Peyer's patch (tissue), 4 donors: ENCODE data around the gene STAP2. TPM values are rescaled to one million over a fixed set of nuclear protein-coding genes. Genes with fewer than 3 reads are reported as not detected.

Experiments
- DNase-seq, 3 donors: peaks; one replicate each; pipeline ENCODE4 v3.0.0-alpha.2; 2017 to 2019
- H3K27ac ChIP-seq, 4 donors: fragments of 200-600 bp; sonication (generic); one replicate each; pipeline ENCODE4 v1.5.1; 2016 to 2019
- H3K27me3 ChIP-seq, 2 donors: fragments of 200-600 bp; sonication (generic); one replicate each; pipeline ENCODE4 v1.5.1; 2019
- H3K36me3 ChIP-seq, 3 donors: fragments of 200-600 bp; sonication (generic); one replicate each; pipeline ENCODE4 v1.5.1; 2016 to 2019
- H3K4me1 ChIP-seq, 4 donors: fragments of 200-600 bp; sonication (generic); one replicate each; pipeline ENCODE4 v1.5.1; 2016 to 2019
- H3K4me3 ChIP-seq, 4 donors: fragments of 200-600 bp; sonication (generic); 1 replicate in 3 of 4; 2 replicates in 1 of 4; pipeline ENCODE4 v1.5.1; 2016 to 2019; ENCODE audit warnings: mild to moderate bottlenecking in 1 of 4
- H3K9me3 ChIP-seq, 4 donors: fragments of 200-600 bp; sonication (generic); one replicate each; pipeline ENCODE4 v1.5.1; 2016 to 2019; ENCODE audit warnings: mild to moderate bottlenecking in 1 of 4
- CTCF ChIP-seq, 6 experiments: fragments of 450-650 bp in 4 of 6; fragments of 200-600 bp in 2 of 6; sonication (generic) in 1 of 6; IDR thresholded peaks; one replicate each; pipeline ENCODE4 v1.5.1; 2017 to 2019; ENCODE audit warnings: antibody characterized with exemption in 6 of 6, mild to moderate bottlenecking in 3 of 6, moderate library complexity in 1 of 6
- POLR2A ChIP-seq, 2 donors: fragments of 450-650 bp; IDR thresholded peaks; one replicate each; pipeline ENCODE4 v1.5.1; 2017; ENCODE audit warnings: antibody characterized with exemption in 2 of 2, mild to moderate bottlenecking in 2 of 2, moderate library complexity in 2 of 2
- total RNA-seq, 4 donors: library from RNA; depleted of rRNA; stranded (reverse); fragments of >200 nt; gene quantifications; one replicate each; pipeline ENCODE4 v1.1.0, GENCODE V29; 2016

STAP2 gene
- total RNA-seq, 4 donors from 2014 or later: 90.8 to 227 (median 134) TPM

GRCh38 chr19:4379383-4380253 lies 41.0 kb upstream of the STAP2 start:
- Histone ChIP-seq H3K9me3 (no peaks in the 10 kb centered on the region), H3K27me3 (no peaks in the 10 kb centered on the region), H3K27ac (peak overlapping the region; percentile 67 to 79 (median 70)), H3K36me3 (peaks cover 0 to 11% (median 0%) of the 10 kb centered on the region in 3 donors), H3K4me1 (peaks cover 6 to 58% (median 36%) of the 10 kb centered on the region in 4 donors), H3K4me3 (peak overlapping the region in 2 of 4 donors; percentile 5 to 24)
- DNase-seq: peak in 2 of 3 donors; percentile 75 to 76
- TF ChIP-seq CTCF (IDR thresholded peaks at IDR 0.05) (no peak), POLR2A (IDR thresholded peaks at IDR 0.05) (no peak)

- no peaks in the 10 kb centered on the region for H3K9me3 ChIP-seq
- TF ChIP-seq CTCF (IDR thresholded peaks at IDR 0.05) (no peak), POLR2A (IDR thresholded peaks at IDR 0.05) (no peak)
- H3K4me3 ChIP-seq: no peak overlapping the region
- H3K36me3 ChIP-seq: peaks cover 0 to 5% (median 0%) of the 10 kb centered on the region in 3 donors
- peaks cover 12 to 65% (median 42%) of the 10 kb centered on the region in 4 donors for H3K4me1 ChIP-seq
- H3K27ac ChIP-seq: peak overlapping the region in 3 of 4 donors; percentile 69 to 79 (median 72)
- H3K27me3 ChIP-seq: no peaks in the 10 kb centered on the region
- DNase-seq: no peak
These were observed 40.3 kb upstream of the STAP2 start for GRCh38 chr19:4378886-4379285.

GRCh38 chr19:4376991-4377781 lies 38.6 kb upstream of the STAP2 start:
- peak overlapping the region; percentile 15 to 95 (median 50) for H3K27ac ChIP-seq
- no peaks in the 10 kb centered on the region for H3K36me3 ChIP-seq
- peak in 1 of 3 donors; percentile 72 for DNase-seq
- H3K4me3 ChIP-seq: no peak overlapping the region
- H3K9me3 ChIP-seq: no peaks in the 10 kb centered on the region
- no peaks in the 10 kb centered on the region for H3K27me3 ChIP-seq
- TF ChIP-seq POLR2A (IDR thresholded peaks at IDR 0.05): no peak
- no peak for TF ChIP-seq CTCF (IDR thresholded peaks at IDR 0.05)
- H3K4me1 ChIP-seq: peaks cover 12 to 80% (median 47%) of the 10 kb centered on the region in 4 donors

- TF ChIP-seq CTCF (IDR thresholded peaks at IDR 0.05) (no peak), POLR2A (IDR thresholded peaks at IDR 0.05) (no peak)
- H3K36me3 ChIP-seq: no peaks in the 10 kb centered on the region
- H3K27me3 ChIP-seq: no peaks in the 10 kb centered on the region
- H3K4me1 ChIP-seq: peaks cover 12 to 80% (median 49%) of the 10 kb centered on the region in 4 donors
- no peaks in the 10 kb centered on the region for H3K9me3 ChIP-seq
- peak overlapping the region; percentile 68 to 95 (median 81) for H3K27ac ChIP-seq
- no peak overlapping the region for H3K4me3 ChIP-seq
- no peak for DNase-seq
These were observed 38.0 kb upstream of the STAP2 start for GRCh38 chr19:4376671-4376990.

- peak overlapping the region; percentile 68 to 95 (median 81) for H3K27ac ChIP-seq
- no peak for TF ChIP-seq CTCF (IDR thresholded peaks at IDR 0.05)
- no peak for TF ChIP-seq POLR2A (IDR thresholded peaks at IDR 0.05)
- H3K36me3 ChIP-seq: peaks cover 0 to 4% (median 0%) of the 10 kb centered on the region in 3 donors
- no peak for DNase-seq
- H3K9me3 ChIP-seq: no peaks in the 10 kb centered on the region
- no peaks in the 10 kb centered on the region for H3K27me3 ChIP-seq
- peak overlapping the region in 1 of 4 donors; percentile 16 for H3K4me3 ChIP-seq
- peaks cover 12 to 80% (median 54%) of the 10 kb centered on the region in 4 donors for H3K4me1 ChIP-seq
These were observed 37.5 kb upstream of the STAP2 start for GRCh38 chr19:4376028-4376670.
